Measurements from ENCODE around the gene LCE5A.
A peak's percentile ranks its signal among the peaks of the same experiment; 100 is the strongest.
"Not testable (repeated sequence)": the region's sequence is repeated elsewhere in the genome, so short reads cannot be mapped to it uniquely, and the experiment has no call there.

LCE5A gene

GRCh38 chr1:152515434-152515783 is 4.8 kb downstream of the LCE5A start:
- no peak for DNase-seq (ENCODE audit: low read depth in 2 of 3, low spot score in 2 of 3)

GRCh38 chr1:152516082-152516481 is 5.5 kb downstream of the LCE5A start:
- DNase-seq (ENCODE audit: low read depth in 2 of 3, low spot score in 2 of 3): no peak

- DNase-seq (ENCODE audit: low read depth in 2 of 3, low spot score in 2 of 3): no peak
Observed at GRCh38 chr1:152517237-152517811, 6.7 kb downstream of the LCE5A start.

- DNase-seq (ENCODE audit: low read depth in 2 of 3, low spot score in 2 of 3): no peak
Observed at GRCh38 chr1:152519851-152520250, 9.2 kb downstream of the LCE5A start.

- no peak for DNase-seq (ENCODE audit: low read depth in 2 of 3, low spot score in 2 of 3)
Observed at GRCh38 chr1:152520561-152521090, 10.0 kb downstream of the LCE5A start.

- DNase-seq (ENCODE audit: low read depth in 2 of 3, low spot score in 2 of 3): no peak
Observed at GRCh38 chr1:152525080-152525641, 14.6 kb downstream of the LCE5A start.

GRCh38 chr1:152533327-152533938 is 22.8 kb downstream of the LCE5A start:
- peak in 1 of 3 experiments; percentile 7 for DNase-seq (ENCODE audit: low read depth in 2 of 3, low spot score in 2 of 3)

GRCh38 chr1:152535774-152536173 is 25.2 kb downstream of the LCE5A start:
- no peak for DNase-seq (ENCODE audit: low read depth in 2 of 3, low spot score in 2 of 3)

GRCh38 chr1:152537496-152537895 is 26.9 kb downstream of the LCE5A start:
- no peak for DNase-seq (ENCODE audit: low read depth in 2 of 3, low spot score in 2 of 3)

GRCh38 chr1:152539901-152540300 is 29.3 kb downstream of the LCE5A start:
- DNase-seq (ENCODE audit: low read depth in 2 of 3, low spot score in 2 of 3): no peak

- no peak for DNase-seq (ENCODE audit: low read depth in 2 of 3, low spot score in 2 of 3)
Observed at GRCh38 chr1:152543820-152544219, 33.2 kb downstream of the LCE5A start.

- no peak for DNase-seq (ENCODE audit: low read depth in 2 of 3, low spot score in 2 of 3)
Observed at GRCh38 chr1:152546704-152547103, 36.1 kb downstream of the LCE5A start.

GRCh38 chr1:152548358-152548757 is 37.8 kb downstream of the LCE5A start:
- not testable (repeated sequence) for DNase-seq (ENCODE audit: low read depth in 2 of 3, low spot score in 2 of 3)

All from activated CD8-positive, alpha-beta memory T cell treated with anti-CD3 and anti-CD28 coated beads for 48 hours (primary cell).